B cell (primary cell): ENCODE measurements around the gene P2RX7. TPM values are rescaled to one million over a fixed set of nuclear protein-coding genes. Genes with fewer than 3 reads are reported as not detected.

Experiments used
- ATAC-seq: fragments of 200-7000 bp; cut with Tn5 transposase; one replicate; pipeline ENCODE4 v1.10.0; 2021; ENCODE audit warnings: low read depth, mild to moderate bottlenecking, moderate number of reproducible peaks, moderate library complexity
- CTCF ChIA-PET: fragments of 350-600 bp; sonication (Branson Sonifier 250); formaldehyde crosslinking; loops from one replicate; lab custom pipeline; 2021; ENCODE audit warnings: antibody characterized with exemption, inconsistent platforms; lab: Charles Lee
- POLR2A ChIA-PET: fragments of 350-600 bp; sonication (Branson Sonifier 250); formaldehyde crosslinking; loops from one replicate; lab custom pipeline; 2021; ENCODE audit warnings: antibody characterized with exemption; lab: Charles Lee
- DNase-seq: peaks from one replicate; pipeline ENCODE4 v3.0.0; 2013
- H2AFZ ChIP-seq: 2 replicates; pipeline ENCODE4 v1.6.1; 2012; ENCODE audit warnings: mild to moderate bottlenecking, low read depth, low read length; ENCODE audit not compliant: insufficient read depth, poor library complexity, severe bottlenecking
- H3K27ac ChIP-seq, 2 donors: 1 replicate in 1 of 2; 2 replicates in 1 of 2; pipeline ENCODE4 v1.5.1; 2012 to 2013; ENCODE audit warnings: low read length in 2 of 2, mild to moderate bottlenecking in 2 of 2, moderate library complexity in 1 of 2
- H3K27me3 ChIP-seq, 4 experiments: fragments of 200-600 bp in 1 of 4; sonication (generic) in 1 of 4; replicated peaks in 1 of 4; 1 replicate in 2 of 4; 2 replicates in 2 of 4; pipeline versions ENCODE4 v1.6.1 to v1.7.0; 2013 to 2016; ENCODE audit warnings: low read length in 3 of 4, mild to moderate bottlenecking in 2 of 4, mixed read lengths in 1 of 4, moderate library complexity in 1 of 4; ENCODE audit not compliant: insufficient read depth in 4 of 4, control insufficient read depth in 3 of 4; ENCODE audit errors: control extremely low read depth in 1 of 4
- H3K36me3 ChIP-seq, 2 experiments: replicated peaks in 1 of 2; 1 replicate in 1 of 2; 2 replicates in 1 of 2; pipeline versions ENCODE4 v1.6.1 to v1.7.1; 2013; ENCODE audit warnings: low read length in 1 of 2; ENCODE audit not compliant: insufficient read depth in 2 of 2, control insufficient read depth in 1 of 2; ENCODE audit errors: control extremely low read depth in 1 of 2, extremely low read depth in 1 of 2
- H3K4me1 ChIP-seq, 2 donors: fragments of 200-600 bp in 1 of 2; sonication (generic) in 1 of 2; 1 replicate in 1 of 2; 2 replicates in 1 of 2; pipeline versions ENCODE4 v1.5.1 to v1.6.1; 2013 to 2017; ENCODE audit warnings: low read length in 2 of 2; ENCODE audit not compliant: control insufficient read depth in 2 of 2, insufficient read depth in 2 of 2
- H3K4me2 ChIP-seq: replicated peaks from 2 replicates; pipeline ENCODE3; 2012; ENCODE audit warnings: mild to moderate bottlenecking, low read depth, low read length; ENCODE audit not compliant: poor library complexity, severe bottlenecking
- H3K4me3 ChIP-seq, 5 experiments: fragments of 200-600 bp in 1 of 5; sonication (generic) in 1 of 5; 1 replicate in 3 of 5; 2 replicates in 2 of 5; pipeline versions ENCODE4 v1.5.1 to v1.7.0; 2011 to 2016; ENCODE audit warnings: low read length in 4 of 5, mild to moderate bottlenecking in 4 of 5, low read depth in 2 of 5, control low read depth in 1 of 5, moderate library complexity in 1 of 5; ENCODE audit not compliant: insufficient read depth in 1 of 5; ENCODE audit errors: control extremely low read depth in 1 of 5, extremely low read depth in 1 of 5
- H3K79me2 ChIP-seq: fragments of 200-600 bp; sonication (generic); one replicate; pipeline ENCODE4 v1.6.0; 2016; ENCODE audit warnings: low read length; ENCODE audit not compliant: control insufficient read depth, insufficient read depth
- H3K9ac ChIP-seq: fragments of 200-600 bp; sonication (generic); 2 replicates; pipeline ENCODE4 v1.6.1; 2017; ENCODE audit warnings: mild to moderate bottlenecking, low read length, moderate library complexity
- H3K9me3 ChIP-seq, 3 donors: one replicate each; pipeline versions ENCODE4 v1.6.1 to v1.7.1; 2013; ENCODE audit warnings: low read length in 2 of 3; ENCODE audit not compliant: control insufficient read depth in 2 of 3, insufficient read depth in 1 of 3; ENCODE audit errors: control extremely low read depth in 1 of 3
- H4K20me1 ChIP-seq: 2 replicates; pipeline ENCODE4 v1.6.0; 2012; ENCODE audit warnings: mild to moderate bottlenecking, low read length; ENCODE audit not compliant: insufficient read depth, control insufficient read depth, poor library complexity, severe bottlenecking
- H3K27ac Mint-ChIP-seq: one replicate; pipeline ENCODE4 v1.8.0; 2021; ENCODE audit warnings: mixed read lengths
- H3K27me3 Mint-ChIP-seq: one replicate; pipeline ENCODE4 v1.8.0; 2021; ENCODE audit warnings: mixed read lengths
- H3K4me1 Mint-ChIP-seq: one replicate; pipeline ENCODE4 v1.8.0; 2021; ENCODE audit warnings: mixed read lengths
- H3K4me3 Mint-ChIP-seq: one replicate; pipeline ENCODE4 v1.8.0; 2021; ENCODE audit warnings: mixed read lengths
- H3K9me3 Mint-ChIP-seq: one replicate; pipeline ENCODE4 v1.8.0; 2022; ENCODE audit warnings: mixed read lengths; ENCODE audit not compliant: insufficient read depth
- CTCF ChIP-seq: fragments of 200-600 bp; IDR thresholded peaks from one replicate; pipeline ENCODE4 v1.8.0; 2022; ENCODE audit warnings: antibody characterized with exemption, mild to moderate bottlenecking
- EZH2 ChIP-seq: IDR thresholded peaks from 2 replicates; pipeline ENCODE4 v1.6.1; 2012; ENCODE audit warnings: borderline replicate concordance, low read depth, mild to moderate bottlenecking, moderate library complexity, low read length; ENCODE audit not compliant: insufficient read depth, poor library complexity, severe bottlenecking
- WGBS: methylation state at CpG from one replicate; pipeline ENCODE4 v1.1.5; 2013; ENCODE audit warnings: missing lambda C conversion rate; ENCODE audit not compliant: insufficient coverage; 5-methylcytosine and 5-hydroxymethylcytosine counted together
- intact Hi-C: fragments of 100-400 bp; cut with micrococcal nuclease; formaldehyde crosslinking; loops from one replicate; pipeline ENCODE4 v1.10.0; 2022
- polyA plus RNA-seq: library from polyadenylated mRNA; depleted of rRNA; stranded (reverse); fragments of >200 nt; gene quantifications from 2 replicates; pipeline ENCODE4 v1.2.3, GENCODE V29; 2012
- total RNA-seq, 2 donors: library from RNA; stranded (reverse); fragments of 120-200 nt in 1 of 2; gene quantifications; 1 replicate in 1 of 2; 2 replicates in 1 of 2; pipeline versions ENCODE4 v1.2.3 to v1.2.4, GENCODE V29; 2013 to 2022

The P2RX7 gene
- total and polyA plus RNA-seq, 2 donors (not counting 1 experiment from before 2014, with no cell fraction given) = 5.3 to 6.3 TPM

GRCh38 chr12:121182222-121182893 lies 49.7 kb downstream of the P2RX7 start:
- peaks cover 11% of the 10 kb centered on the region for H3K4me1 Mint-ChIP-seq
- ATAC-seq = no peak
- CTCF ChIA-PET = interaction anchor here (0.8 kb wide), 1 partner anchor 122 kb away, joined by 3 read pairs; no protein-coding TSS in a partner anchor

More at GRCh38 chr12:121182222-121182893, 49.7 kb downstream of the P2RX7 start:
- POLR2A ChIA-PET = interaction anchor here (0.6 kb wide), 1 partner anchor 53 kb away, joined by 3 read pairs; no protein-coding TSS in a partner anchor
- Histone ChIP-seq H3K9ac (no peak overlapping the region), H3K4me3 (no peak overlapping the region), H4K20me1 (no peaks in the 10 kb centered on the region), H3K27me3 (no peaks in the 10 kb centered on the region), H3K4me1 (peaks cover 7 to 16% of the 10 kb centered on the region in 2 donors), H3K36me3 (peaks cover 0 to 4% of the 10 kb centered on the region in 2 experiments), H3K27ac (no peak overlapping the region), H2AFZ (no peak overlapping the region), H3K4me2 (no peak overlapping the region), H3K79me2 (no peaks in the 10 kb centered on the region), H3K9me3 (peaks cover 0 to 8% (median 0%) of the 10 kb centered on the region in 3 donors)
- no peak overlapping the region for H3K4me3 Mint-ChIP-seq
- intact Hi-C loops = no loop called here
- TF ChIP-seq EZH2 (no peak), CTCF (no peak)
- no peak for DNase-seq
- H3K27ac Mint-ChIP-seq = no peak overlapping the region
- H3K27me3 Mint-ChIP-seq = no peaks in the 10 kb centered on the region
- WGBS = no CpG with 5 or more reads among the region's 3 CpGs
- H3K9me3 Mint-ChIP-seq = no peaks in the 10 kb centered on the region
